Loucy (cell line): Measurements from ENCODE around the gene INPP4B.

Source experiments
- EZH2phosphoT487 ChIP-seq: fragments of 200-600 bp; IDR thresholded peaks from 2 replicates; pipeline ENCODE4 v1.6.1; 2018; ENCODE audit warnings: antibody characterized with exemption, mild to moderate bottlenecking, moderate library complexity, borderline replicate concordance
- TF ChIP-seq, protein P1 (sequence below): fragments of 200-600 bp; sonication (generic); conservative IDR thresholded peaks from 2 replicates; pipeline ENCODE4 v1.5.1; 2014; ENCODE audit warnings: mild to moderate bottlenecking, antibody characterized with exemption, low read length

DNA sequence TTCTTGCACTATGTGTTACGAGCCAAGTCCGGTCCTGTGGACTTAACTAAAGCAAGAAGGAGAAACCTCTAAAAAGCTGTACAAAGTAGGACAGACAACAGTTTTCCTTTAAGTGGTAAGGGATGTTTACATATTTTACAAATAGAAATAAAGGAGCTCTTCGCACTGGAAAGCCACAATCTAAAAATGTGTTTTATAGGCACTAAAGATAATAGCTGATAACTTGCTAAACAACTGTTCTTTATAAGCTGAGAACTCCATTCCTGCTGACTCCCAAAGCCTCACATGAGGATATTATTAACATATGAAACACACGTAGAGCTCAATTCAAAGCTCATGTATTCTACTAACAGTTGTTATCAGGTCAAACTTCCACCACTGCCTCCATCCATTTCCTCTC lies 519.9 kb downstream of the INPP4B start:
- TF ChIP-seq, protein P1, sequence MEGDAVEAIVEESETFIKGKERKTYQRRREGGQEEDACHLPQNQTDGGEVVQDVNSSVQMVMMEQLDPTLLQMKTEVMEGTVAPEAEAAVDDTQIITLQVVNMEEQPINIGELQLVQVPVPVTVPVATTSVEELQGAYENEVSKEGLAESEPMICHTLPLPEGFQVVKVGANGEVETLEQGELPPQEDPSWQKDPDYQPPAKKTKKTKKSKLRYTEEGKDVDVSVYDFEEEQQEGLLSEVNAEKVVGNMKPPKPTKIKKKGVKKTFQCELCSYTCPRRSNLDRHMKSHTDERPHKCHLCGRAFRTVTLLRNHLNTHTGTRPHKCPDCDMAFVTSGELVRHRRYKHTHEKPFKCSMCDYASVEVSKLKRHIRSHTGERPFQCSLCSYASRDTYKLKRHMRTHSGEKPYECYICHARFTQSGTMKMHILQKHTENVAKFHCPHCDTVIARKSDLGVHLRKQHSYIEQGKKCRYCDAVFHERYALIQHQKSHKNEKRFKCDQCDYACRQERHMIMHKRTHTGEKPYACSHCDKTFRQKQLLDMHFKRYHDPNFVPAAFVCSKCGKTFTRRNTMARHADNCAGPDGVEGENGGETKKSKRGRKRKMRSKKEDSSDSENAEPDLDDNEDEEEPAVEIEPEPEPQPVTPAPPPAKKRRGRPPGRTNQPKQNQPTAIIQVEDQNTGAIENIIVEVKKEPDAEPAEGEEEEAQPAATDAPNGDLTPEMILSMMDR: no peak
- TF ChIP-seq EZH2phosphoT487: no peak
